Calu3 (cell line): ENCODE results near the gene ASPHD1. TPM values are rescaled to one million over a fixed set of nuclear protein-coding genes. Genes with fewer than 3 reads are reported as not detected.
A peak's percentile ranks its signal among the peaks of the same experiment; 100 is the strongest.

ENCODE experiments used
- BruUV-seq: library from RNA; stranded (reverse); fragments of 400-500 nt; replicated peaks from 2 replicates; lab custom pipeline; 2021; lab: Mats Ljungman, UMichigan
- CTCF ChIA-PET: fragments of 300-600 bp; sonication (Branson Sonifier 250); formaldehyde crosslinking; loops from one replicate; lab custom pipeline; 2022; ENCODE audit warnings: antibody characterized with exemption; lab: Charles Lee
- DNase-seq: peaks from one replicate; pipeline ENCODE4 v3.0.0; 2022
- H3K27ac Mint-ChIP-seq: one replicate; pipeline ENCODE4 v1.8.0; 2022; ENCODE audit warnings: mixed read lengths; ENCODE audit not compliant: unreplicated experiment
- H3K27me3 Mint-ChIP-seq: one replicate; pipeline ENCODE4 v1.8.0; 2022; ENCODE audit warnings: mixed read lengths; ENCODE audit not compliant: unreplicated experiment
- H3K36me3 Mint-ChIP-seq: one replicate; pipeline ENCODE4 v1.8.0; 2022; ENCODE audit warnings: mild to moderate bottlenecking, moderate library complexity, mixed read lengths; ENCODE audit not compliant: insufficient read depth, unreplicated experiment
- H3K4me1 Mint-ChIP-seq: one replicate; pipeline ENCODE4 v1.8.0; 2022; ENCODE audit warnings: mild to moderate bottlenecking, low read depth, mixed read lengths; ENCODE audit not compliant: unreplicated experiment
- H3K4me3 Mint-ChIP-seq: one replicate; pipeline ENCODE4 v1.8.0; 2022; ENCODE audit warnings: mild to moderate bottlenecking, low read depth, moderate library complexity, mixed read lengths; ENCODE audit not compliant: unreplicated experiment
- H3K9me3 Mint-ChIP-seq: one replicate; pipeline ENCODE4 v1.8.0; 2022; ENCODE audit warnings: low read depth, mixed read lengths; ENCODE audit not compliant: unreplicated experiment
- CTCF ChIP-seq: fragments of 200-600 bp; IDR thresholded peaks from one replicate; pipeline ENCODE4 v1.8.0; 2022; ENCODE audit warnings: antibody characterized with exemption; ENCODE audit not compliant: unreplicated experiment
- intact Hi-C: fragments of 100-400 bp; cut with micrococcal nuclease; formaldehyde crosslinking; loops from one replicate; pipeline ENCODE4 v1.10.0; 2022; ENCODE audit not compliant: unreplicated experiment
- total RNA-seq: library from RNA; stranded (reverse); gene quantifications from 2 replicates; pipeline ENCODE4 v1.2.3, GENCODE V29; 2022

ASPHD1 gene
- total RNA-seq, 1 experiment from 2014 or later = 54.1 TPM

GRCh38 chr16:29857133-29857760 lies 43.0 kb upstream of the ASPHD1 start:
- TF ChIP-seq CTCF = no peak
- DNase-seq = no peak
- Mint-ChIP-seq H3K36me3 (peaks cover 22% of the 10 kb centered on the region), H3K27ac (no peak overlapping the region), H3K4me3 (no peak overlapping the region), H3K4me1 (peaks cover 7% of the 10 kb centered on the region), H3K27me3 (no peaks in the 10 kb centered on the region), H3K9me3 (no peaks in the 10 kb centered on the region)
- intact Hi-C loops = no loop called here
- no TSS peak for BruUV-seq
- CTCF ChIA-PET = interaction anchor here (0.6 to 1.1 kb wide), 2 partner anchors 9 to 76 kb away, joined by 3 to 4 read pairs; no protein-coding TSS in a partner anchor

- Mint-ChIP-seq H3K36me3 (peaks cover 33% of the 10 kb centered on the region), H3K4me1 (peaks cover 7% of the 10 kb centered on the region), H3K9me3 (no peaks in the 10 kb centered on the region), H3K27ac (no peak overlapping the region), H3K4me3 (no peak overlapping the region), H3K27me3 (no peaks in the 10 kb centered on the region)
- no peak for TF ChIP-seq CTCF
- CTCF ChIA-PET = interaction anchor here (0.6 to 1.0 kb wide), 2 partner anchors 10 to 75 kb away, joined by 3 to 4 read pairs; no protein-coding TSS in a partner anchor
- DNase-seq = no peak
- intact Hi-C loops = no loop called here
- BruUV-seq = TSS peak; percentile 24
These were observed 42.0 kb upstream of the ASPHD1 start for GRCh38 chr16:29858149-29858849.

GRCh38 chr16:29858974-29859373 lies 41.3 kb upstream of the ASPHD1 start:
- no peak for TF ChIP-seq CTCF
- no peak for DNase-seq
- H3K27ac Mint-ChIP-seq = no peak overlapping the region
- no peaks in the 10 kb centered on the region for H3K9me3 Mint-ChIP-seq
- no peak overlapping the region for H3K4me3 Mint-ChIP-seq
- intact Hi-C loops = no loop called here
- H3K36me3 Mint-ChIP-seq = peaks cover 32% of the 10 kb centered on the region
- BruUV-seq = no TSS peak
- no peaks in the 10 kb centered on the region for H3K27me3 Mint-ChIP-seq
- CTCF ChIA-PET = no interaction called here
- H3K4me1 Mint-ChIP-seq = peaks cover 7% of the 10 kb centered on the region

GRCh38 chr16:29860218-29860617 lies 40.1 kb upstream of the ASPHD1 start:
- peaks cover 7% of the 10 kb centered on the region for H3K4me1 Mint-ChIP-seq
- H3K27ac Mint-ChIP-seq = no peak overlapping the region
- intact Hi-C loops = loop anchor here (5.0 kb wide), 3 partner anchors 37 to 147 kb away; partner anchors contain the start of genes MVP and SEZ6L2
- peaks cover 31% of the 10 kb centered on the region for H3K36me3 Mint-ChIP-seq
- H3K27me3 Mint-ChIP-seq = no peaks in the 10 kb centered on the region
- no peak for TF ChIP-seq CTCF
- H3K9me3 Mint-ChIP-seq = no peaks in the 10 kb centered on the region
- BruUV-seq = no TSS peak
- CTCF ChIA-PET = interaction anchor here (0.6 kb wide), 2 partner anchors 15 to 181 kb away, joined by 5 to 7 read pairs; no protein-coding TSS in a partner anchor
- no peak overlapping the region for H3K4me3 Mint-ChIP-seq
- no peak for DNase-seq
